ELR (cell line): Measurements from ENCODE around the gene PTP4A1.
"Not testable (repeated sequence)": the region's sequence is repeated elsewhere in the genome, so short reads cannot be mapped to it uniquely, and the experiment has no call there.

Experiments
- DNase-seq: peaks from one replicate; pipeline ENCODE4 v3.0.0-alpha.2; 2015; ENCODE audit warnings: low read depth

Gene PTP4A1

GRCh38 chr6:63572044-63572746 lies at the start of gene PTP4A1, which contains the start of gene LOC128125822:
Gene PTP4A1 (plus strand): TSS chr6:63572480. CDS start chr6:63576881, 4,401 bp downstream.
Gene LOC128125822 (plus strand): TSS chr6:63572480.
- peak; percentile 98 for DNase-seq

DNA sequence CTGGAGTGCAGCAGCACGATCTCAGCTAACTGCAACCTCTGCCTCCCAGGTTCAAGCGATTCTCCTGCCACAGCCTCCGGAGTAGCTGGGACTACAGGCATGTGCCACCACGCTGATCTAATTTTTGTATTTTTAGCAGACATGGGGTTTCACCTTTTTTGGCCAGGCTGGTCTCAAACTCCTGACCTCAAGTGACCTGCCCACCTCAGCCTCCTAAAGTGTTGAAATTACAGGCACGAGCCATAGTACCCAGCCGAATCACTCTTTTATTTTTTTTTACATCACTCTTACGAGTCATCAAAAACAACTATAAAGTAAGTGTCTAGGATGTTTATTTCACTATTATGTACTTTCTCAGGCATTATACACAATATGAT lies 49.4 kb upstream of the PTP4A1 start:
- DNase-seq: not testable (repeated sequence)

- DNase-seq: no peak
Measured at GRCh38 chr6:63523630-63524029, 48.6 kb upstream of the PTP4A1 start.

DNA sequence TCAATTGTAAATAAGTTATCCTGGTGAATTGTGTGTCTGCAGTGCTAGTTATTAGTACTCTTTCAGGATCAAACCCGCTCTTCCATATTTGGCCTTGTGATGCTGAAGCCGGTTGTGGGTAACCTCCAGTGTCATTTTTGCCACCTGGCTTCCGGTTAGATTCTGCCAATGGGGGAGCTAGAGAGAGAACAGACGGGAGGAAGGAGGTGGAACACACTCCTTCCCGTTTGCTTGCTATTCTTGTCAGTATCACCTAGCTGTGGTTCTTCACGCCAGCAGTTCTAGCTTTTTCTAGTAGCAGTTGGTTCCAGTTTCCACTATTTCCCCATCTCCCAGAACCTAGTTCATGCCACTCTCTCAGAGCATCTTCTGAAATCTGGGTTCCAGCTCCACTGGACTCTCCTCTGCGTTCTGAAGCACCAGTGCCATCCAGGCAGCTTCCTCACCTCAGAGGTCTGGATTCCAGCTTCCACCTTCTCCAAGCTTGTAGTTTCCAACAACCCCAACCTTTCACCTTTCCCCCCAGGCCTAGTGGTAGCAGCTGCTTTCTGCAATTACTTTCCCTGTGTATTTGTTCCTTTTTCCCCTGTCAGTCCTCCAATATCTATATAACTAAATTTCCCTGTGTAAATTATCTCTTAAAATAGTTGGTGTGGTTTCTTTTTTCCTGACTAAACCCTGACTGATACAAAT lies 46.9 kb upstream of the PTP4A1 start:
- DNase-seq: no peak

DNA sequence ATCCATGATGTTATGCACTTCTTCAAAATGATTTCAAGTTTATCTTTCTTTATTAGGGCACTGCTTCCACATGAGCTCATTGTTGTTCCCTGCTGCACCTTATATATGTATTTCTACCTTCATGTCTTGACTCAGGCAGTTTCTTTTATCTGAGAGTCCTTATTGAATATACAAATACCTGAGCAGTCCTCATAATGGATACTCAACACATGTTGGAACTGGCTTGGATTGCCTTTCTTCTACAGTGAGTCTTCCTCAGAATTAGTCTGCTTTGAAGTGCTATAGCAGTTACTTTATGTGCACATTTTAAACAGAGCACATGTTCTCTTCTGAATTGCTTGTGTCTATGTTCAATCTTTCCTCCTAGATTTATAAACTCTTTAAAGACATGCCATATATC lies 45.3 kb upstream of the PTP4A1 start:
- no peak for DNase-seq

DNA sequence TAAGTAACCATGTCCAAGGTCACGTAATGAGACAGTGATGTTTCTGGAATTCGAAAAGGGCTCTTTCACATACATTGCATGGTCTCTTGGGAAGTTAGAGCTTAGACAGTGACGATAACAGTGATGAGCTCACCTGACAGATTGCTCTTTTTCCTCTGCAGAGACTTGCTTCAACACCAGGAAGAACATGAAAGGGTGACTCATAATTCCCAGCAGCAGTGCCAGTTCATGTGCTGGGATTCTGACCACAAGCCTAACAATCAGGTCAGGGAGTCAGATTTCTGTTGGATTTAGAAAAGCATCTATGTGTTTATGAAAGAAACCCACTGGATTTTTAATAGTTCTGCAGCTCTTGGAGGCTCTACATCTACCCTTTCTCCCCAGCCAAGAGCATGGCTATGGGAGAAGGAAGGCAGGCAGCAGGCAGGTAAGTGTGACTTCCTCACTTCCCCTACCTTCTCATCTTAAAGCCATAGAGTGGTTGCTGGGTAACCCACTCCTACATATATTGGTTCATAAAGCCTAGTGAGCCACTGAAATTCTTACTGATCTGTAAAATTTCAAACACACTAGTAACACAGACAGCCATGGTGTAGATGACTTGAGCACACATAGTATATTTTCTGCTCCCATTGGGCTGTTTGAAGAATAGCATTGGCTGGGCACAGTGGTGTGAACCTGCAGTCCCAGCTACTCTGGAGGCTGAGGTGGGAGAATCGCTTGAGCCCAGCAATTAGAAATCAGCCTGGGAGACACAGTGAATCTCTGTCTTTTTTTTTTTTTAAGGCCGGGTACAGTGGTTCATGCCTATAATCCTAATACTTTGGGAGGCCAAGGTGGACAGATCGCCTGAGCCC lies 44.4 kb upstream of the PTP4A1 start:
- DNase-seq: peak; percentile 90

- peak; percentile 43 for DNase-seq
Measured at GRCh38 chr6:63529498-63529897, 42.8 kb upstream of the PTP4A1 start.

- no peak for DNase-seq
Measured at GRCh38 chr6:63530182-63530581, 42.1 kb upstream of the PTP4A1 start.

DNA sequence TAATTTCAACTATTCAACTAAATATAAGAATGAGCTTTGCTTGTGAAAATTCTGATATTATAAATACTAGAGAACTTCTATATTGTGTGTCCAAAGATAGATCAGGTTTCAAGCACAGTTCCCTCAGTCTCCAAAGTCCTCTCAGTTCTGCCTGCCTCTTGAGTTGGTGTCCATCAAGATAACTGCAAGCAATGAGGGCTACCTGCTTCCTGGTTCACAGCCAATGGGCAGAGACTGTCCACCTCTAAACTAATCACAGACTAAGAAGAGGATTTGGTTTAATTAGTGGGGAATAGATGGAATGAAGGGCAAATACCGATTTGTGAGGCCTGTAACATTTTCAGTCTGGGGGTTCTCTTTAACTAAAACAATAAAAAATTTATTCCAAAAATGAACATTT lies 41.3 kb upstream of the PTP4A1 start:
- no peak for DNase-seq

- DNase-seq: no peak
Measured at GRCh38 chr6:63533026-63533425, 39.3 kb upstream of the PTP4A1 start.

DNA sequence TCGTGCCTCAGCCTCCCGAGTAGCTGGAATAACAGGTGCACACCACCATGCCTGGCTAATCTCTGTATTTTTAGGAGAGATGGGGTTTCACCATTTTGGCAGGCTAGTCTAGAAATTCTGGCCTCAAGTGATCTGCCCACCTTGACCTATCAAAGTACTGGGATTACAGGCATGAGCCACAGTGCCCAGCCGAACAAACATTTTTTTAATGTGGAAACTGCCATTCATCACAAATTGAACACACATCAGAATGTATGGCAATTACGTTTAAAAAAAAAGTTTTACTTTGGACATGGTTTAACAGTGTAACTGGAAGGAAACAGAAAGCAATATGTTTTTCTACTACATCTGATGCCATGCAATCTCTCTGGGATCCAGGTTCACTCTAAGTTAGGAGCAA lies 38.3 kb upstream of the PTP4A1 start:
- DNase-seq: no peak

GRCh38 chr6:63537201-63537958 lies 34.9 kb upstream of the PTP4A1 start:
- peak; percentile 17 for DNase-seq

- no peak for DNase-seq
Measured at GRCh38 chr6:63537959-63538300, 34.4 kb upstream of the PTP4A1 start.

DNA sequence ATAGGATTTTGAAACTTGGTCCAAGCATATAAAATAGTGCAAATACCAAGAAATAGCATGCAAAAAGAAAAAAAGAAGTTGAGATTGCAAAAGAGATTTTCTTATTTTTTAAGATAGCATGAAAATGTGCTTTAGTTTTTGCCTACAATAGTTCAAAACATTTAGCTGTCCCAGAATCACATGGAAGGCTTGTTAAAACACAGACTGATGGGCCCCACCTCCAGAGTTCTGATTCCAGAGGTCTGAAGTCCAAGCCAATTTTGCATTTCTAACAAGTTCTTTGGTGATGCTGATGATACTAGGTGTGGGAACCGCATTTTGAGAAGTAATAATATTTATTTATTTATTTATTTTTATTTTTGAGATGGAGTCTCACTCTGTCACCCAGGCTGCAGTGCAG lies 33.7 kb upstream of the PTP4A1 start:
- DNase-seq: no peak

DNA sequence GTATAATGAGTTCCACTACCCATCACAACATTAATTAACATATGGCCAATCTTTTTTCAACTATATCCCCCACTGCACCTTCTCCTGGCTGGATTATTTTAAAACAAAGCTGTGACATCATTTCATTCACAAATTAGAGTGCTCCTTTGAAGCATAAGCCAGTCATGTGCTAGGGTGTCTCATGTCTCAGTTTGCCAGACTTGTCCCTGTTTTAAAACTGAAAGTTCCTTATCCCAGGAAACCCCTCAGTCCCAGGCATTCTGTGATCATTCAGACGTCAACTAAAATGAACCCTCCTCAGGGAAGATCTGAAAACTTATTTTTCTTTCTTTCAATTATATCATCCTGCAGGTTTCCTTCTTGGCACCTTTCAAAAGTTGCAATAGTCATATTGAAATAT lies 29.3 kb upstream of the PTP4A1 start:
- DNase-seq: no peak

DNA sequence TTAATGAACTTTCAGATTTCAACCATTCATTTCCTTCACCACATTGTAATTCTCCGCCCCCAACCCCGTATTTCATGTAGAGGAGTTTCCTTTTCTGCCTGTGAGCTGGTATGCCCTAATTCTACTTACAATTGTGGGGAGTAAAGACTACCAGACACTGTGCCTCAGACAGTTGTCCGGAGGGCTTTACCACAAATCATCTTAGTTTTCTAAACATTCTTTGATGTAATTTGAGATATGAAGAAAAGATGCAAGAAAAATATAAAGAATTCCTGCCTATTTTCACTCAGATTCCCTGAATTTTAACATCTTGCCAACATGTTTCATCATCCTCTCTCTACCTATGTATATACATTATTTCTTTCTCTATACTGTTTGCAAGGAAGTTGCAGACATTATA lies 28.3 kb upstream of the PTP4A1 start:
- DNase-seq: no peak

- no peak for DNase-seq
Measured at GRCh38 chr6:63546236-63546635, 26.0 kb upstream of the PTP4A1 start.

DNA sequence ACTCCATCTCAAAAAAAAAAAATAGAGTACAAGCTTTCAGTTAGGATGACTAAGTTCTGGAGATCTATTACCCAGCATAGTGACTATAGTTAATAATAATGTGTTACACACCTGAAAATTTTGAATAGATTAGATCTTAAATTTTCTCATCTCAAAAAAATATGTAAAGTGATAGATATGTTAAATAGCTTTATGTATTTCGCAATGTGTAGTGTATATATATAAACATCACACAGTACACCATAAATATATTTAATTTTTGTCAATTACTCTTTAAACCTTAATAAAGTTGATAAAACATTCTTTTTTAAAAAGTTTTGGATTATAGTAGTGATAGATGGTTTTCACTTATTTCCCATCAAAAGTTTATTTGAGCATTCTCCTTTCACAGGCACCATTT lies 25.6 kb upstream of the PTP4A1 start:
- no peak for DNase-seq

DNA sequence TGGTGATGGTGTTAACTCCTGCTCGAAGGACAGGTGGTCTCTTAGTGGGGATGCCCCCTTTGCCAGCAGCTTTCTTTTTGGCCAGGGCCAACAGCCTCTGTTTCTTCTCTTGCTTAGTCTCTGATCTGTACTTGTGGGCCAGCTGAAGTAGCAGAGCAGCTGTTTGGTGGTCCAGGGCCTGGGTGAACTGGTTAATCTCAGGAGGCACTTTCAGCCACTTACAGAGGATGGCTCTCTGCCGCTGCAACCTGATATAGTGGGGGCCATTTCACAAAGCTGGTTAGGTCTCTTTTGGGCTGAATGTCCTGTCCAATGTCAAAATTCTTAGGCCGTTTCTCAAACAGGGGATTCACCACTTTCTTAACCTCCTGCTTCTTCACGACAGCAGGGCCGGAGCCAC lies 23.2 kb upstream of the PTP4A1 start:
- no peak for DNase-seq

DNA sequence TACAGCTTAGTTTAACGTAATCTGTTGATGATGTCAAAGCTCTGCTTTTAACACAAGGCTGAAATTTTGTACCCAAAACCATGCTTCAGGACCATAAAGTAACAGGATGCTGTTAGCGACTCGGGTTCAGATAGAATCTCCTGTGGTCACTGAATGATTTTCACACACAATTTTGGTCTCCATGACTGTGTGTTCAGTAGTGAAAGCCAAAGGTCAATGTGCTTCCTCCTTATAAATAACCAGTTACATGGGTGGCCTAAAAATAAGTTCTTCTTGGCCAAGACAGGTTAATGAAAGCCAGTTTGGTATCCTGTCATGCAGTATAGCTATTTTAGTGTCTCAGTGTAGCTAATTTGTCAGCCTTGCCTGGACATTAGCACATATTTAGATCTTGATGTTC lies 19.1 kb upstream of the PTP4A1 start:
- no peak for DNase-seq

GRCh38 chr6:63553900-63554299 lies 18.4 kb upstream of the PTP4A1 start:
- no peak for DNase-seq

DNA sequence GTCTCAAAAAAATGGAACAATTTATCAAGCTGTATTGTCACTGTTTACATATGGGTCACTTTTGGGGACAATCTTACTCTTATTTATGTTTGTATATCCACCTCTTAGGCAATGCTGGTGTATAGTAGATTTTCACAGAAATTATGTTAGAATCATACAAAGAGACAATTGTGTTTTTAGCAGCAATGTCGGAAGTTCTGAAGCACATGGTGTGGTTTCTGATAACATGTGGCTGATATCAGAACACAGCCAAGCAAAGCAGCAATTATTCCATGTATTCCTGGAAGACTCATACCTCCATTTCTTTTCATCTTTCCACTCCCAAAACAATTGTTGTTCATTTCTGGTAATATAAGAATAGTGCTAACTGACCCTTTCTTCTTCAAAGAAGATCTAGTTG lies 17.5 kb upstream of the PTP4A1 start:
- DNase-seq: no peak
